ENCODE data around the gene DRD3.
A peak's percentile ranks its signal among the peaks of the same experiment; 100 is the strongest.

DRD3 gene

DNA sequence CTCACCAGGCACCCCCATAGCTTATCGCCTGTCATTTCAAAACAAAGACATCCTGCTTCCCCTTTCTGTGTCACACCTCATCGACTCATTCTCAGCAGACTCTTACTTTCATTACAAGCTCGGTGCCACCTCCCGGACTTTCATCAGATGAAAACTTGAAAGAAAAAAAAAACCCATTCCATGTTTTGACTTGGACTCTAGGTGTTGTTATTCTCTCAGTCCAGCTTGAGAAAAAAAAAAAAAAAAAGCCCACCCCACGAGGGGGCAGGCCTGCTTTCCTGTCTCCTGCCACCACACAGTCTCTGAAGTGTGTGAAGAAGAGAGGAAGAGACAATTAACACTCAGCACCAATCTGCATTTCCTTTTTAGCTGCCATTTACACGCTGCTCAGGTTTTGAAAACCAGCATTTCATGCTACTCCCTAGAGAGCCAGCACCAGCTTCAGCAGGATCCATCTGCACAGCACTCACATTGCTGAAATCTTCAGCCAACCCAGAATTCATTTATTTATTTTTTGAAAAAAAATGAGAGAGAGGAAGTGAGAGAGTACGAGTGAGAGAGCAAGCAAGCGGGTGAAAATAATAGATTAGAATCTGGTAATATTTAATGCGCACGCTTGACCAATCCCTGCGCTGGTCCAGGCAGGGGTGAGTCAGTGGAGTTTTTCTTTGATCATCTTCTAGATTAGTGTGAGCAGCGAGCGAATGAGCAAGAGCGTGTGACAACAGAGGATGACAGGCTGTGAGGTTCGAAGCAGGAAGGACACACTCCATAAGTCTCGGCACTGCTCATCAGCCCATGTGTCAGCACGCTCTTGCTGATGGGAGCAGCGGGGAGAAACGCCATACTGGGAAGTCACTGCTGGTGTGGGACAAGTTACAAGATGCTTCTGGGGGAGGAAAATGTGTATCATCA, 35.0 kb upstream of the DRD3 start:
- H3K4me1 Mint-ChIP-seq (ENCODE audit: low read depth) = peaks cover 20% of the 10 kb centered on the region
- no peaks in the 10 kb centered on the region for H3K27me3 Mint-ChIP-seq (ENCODE audit: low read depth)
- peaks cover 5% of the 10 kb centered on the region for H3K36me3 Mint-ChIP-seq (ENCODE audit: low read depth)
- no peaks in the 10 kb centered on the region for H3K9me3 Mint-ChIP-seq
- H3K27ac Mint-ChIP-seq = no peak overlapping the region
- peak; percentile 84 for DNase-seq (ENCODE audit: low spot score)
- no peak overlapping the region for H3K4me3 Mint-ChIP-seq

DNA sequence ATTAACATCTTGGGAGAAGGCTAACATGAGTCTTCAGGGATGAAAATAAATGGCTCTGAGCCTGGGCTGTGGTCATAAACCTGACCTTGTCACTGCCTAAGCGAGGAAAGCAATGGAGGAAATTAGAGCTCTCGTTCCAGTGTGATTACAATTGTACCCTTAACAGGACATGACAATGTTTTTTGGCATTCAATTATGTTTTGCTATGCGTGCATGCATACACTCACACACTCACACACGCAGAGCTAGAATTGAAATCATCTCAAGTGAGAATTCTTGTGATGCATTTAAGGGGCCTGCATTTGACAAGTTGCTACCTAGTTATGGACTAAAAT, 34.4 kb upstream of the DRD3 start:
- Mint-ChIP-seq H3K27me3 (ENCODE audit: low read depth) (no peaks in the 10 kb centered on the region), H3K9me3 (no peaks in the 10 kb centered on the region), H3K4me1 (ENCODE audit: low read depth) (peaks cover 17% of the 10 kb centered on the region), H3K4me3 (no peak overlapping the region), H3K36me3 (ENCODE audit: low read depth) (peaks cover 5% of the 10 kb centered on the region), H3K27ac (no peak overlapping the region)
- DNase-seq (ENCODE audit: low spot score) = no peak

DNA sequence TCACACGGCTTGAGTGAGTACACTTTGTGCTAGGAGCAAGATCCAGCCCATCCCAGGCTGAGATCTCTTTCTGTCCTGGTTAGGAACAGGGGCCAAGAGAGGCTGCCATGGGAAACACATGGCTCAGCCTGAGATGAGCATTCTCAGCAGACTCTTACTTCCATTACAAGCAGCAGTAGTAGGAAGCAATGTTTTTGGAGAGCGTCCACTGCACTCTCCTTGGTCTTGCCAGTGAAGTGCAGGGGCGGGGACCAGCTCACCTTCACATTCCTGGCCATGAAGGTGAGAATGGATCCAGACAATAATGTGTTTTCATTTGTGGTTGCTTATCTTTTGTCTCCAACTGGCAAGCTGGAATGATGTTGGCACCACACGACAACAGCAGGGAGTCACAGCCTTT, 33.8 kb upstream of the DRD3 start:
- Mint-ChIP-seq H3K27me3 (ENCODE audit: low read depth) (no peaks in the 10 kb centered on the region), H3K27ac (no peak overlapping the region), H3K4me1 (ENCODE audit: low read depth) (peaks cover 17% of the 10 kb centered on the region), H3K4me3 (no peak overlapping the region), H3K9me3 (no peaks in the 10 kb centered on the region), H3K36me3 (ENCODE audit: low read depth) (peaks cover 5% of the 10 kb centered on the region)
- no peak for DNase-seq (ENCODE audit: low spot score)

DNA sequence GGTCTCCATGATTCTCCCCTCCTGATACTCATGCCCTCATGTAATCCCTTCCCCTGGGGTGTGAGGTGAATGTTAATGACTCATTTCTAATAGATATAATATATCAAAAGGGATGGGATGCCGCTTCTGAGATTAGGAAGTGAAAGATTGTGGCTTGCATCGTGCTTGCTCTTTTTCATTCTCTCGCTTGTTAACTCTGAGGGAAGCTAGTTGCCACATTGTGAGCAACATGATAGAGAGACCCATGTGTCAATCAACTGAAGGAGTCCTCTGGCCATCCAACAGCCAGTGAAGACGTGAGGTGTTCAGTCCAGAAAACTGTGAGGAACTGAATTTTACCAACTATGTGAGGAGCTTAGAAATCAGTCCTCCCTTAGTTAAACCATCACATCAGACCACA, 28.9 kb upstream of the DRD3 start:
- Mint-ChIP-seq H3K27me3 (ENCODE audit: low read depth) (peaks cover 5% of the 10 kb centered on the region), H3K9me3 (no peaks in the 10 kb centered on the region), H3K27ac (no peak overlapping the region), H3K4me3 (no peak overlapping the region), H3K36me3 (ENCODE audit: low read depth) (no peaks in the 10 kb centered on the region), H3K4me1 (ENCODE audit: low read depth) (peaks cover 10% of the 10 kb centered on the region)
- no peak for DNase-seq (ENCODE audit: low spot score)

GRCh38 chr3:114206342-114206741, 27.5 kb upstream of the DRD3 start:
- peaks cover 5% of the 10 kb centered on the region for H3K27me3 Mint-ChIP-seq (ENCODE audit: low read depth)
- H3K9me3 Mint-ChIP-seq = no peaks in the 10 kb centered on the region
- no peak for DNase-seq (ENCODE audit: low spot score)
- H3K4me3 Mint-ChIP-seq = no peak overlapping the region
- no peak overlapping the region for H3K27ac Mint-ChIP-seq
- H3K4me1 Mint-ChIP-seq (ENCODE audit: low read depth) = no peaks in the 10 kb centered on the region
- H3K36me3 Mint-ChIP-seq (ENCODE audit: low read depth) = no peaks in the 10 kb centered on the region

DNA sequence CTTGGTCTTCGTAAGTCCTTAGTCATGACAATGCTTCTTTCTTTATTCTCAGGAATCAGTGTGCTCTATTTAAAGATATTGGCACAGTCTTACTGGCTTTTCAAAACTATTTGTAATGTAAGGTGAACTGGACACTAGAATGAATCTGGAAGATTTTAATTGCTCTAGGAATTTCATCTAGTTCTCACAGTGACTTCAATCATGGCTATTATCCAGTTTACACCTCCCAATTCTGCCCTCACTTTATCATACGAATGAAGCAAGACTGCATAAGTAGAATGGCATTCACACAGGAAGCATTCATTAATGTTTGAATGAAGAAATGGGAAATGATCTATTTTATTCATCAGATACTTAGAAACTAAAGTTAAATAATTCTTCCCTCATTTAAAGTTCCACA, 26.7 kb upstream of the DRD3 start:
- H3K27me3 Mint-ChIP-seq (ENCODE audit: low read depth) = peaks cover 5% of the 10 kb centered on the region
- H3K36me3 Mint-ChIP-seq (ENCODE audit: low read depth) = no peaks in the 10 kb centered on the region
- H3K27ac Mint-ChIP-seq = no peak overlapping the region
- H3K4me3 Mint-ChIP-seq = no peak overlapping the region
- H3K9me3 Mint-ChIP-seq = no peaks in the 10 kb centered on the region
- no peaks in the 10 kb centered on the region for H3K4me1 Mint-ChIP-seq (ENCODE audit: low read depth)
- DNase-seq (ENCODE audit: low spot score) = no peak

GRCh38 chr3:114194750-114195149, 15.9 kb upstream of the DRD3 start:
- Mint-ChIP-seq H3K36me3 (ENCODE audit: low read depth) (no peaks in the 10 kb centered on the region), H3K4me3 (no peak overlapping the region), H3K27ac (no peak overlapping the region)

GRCh38 chr3:114192136-114192535, 13.3 kb upstream of the DRD3 start:
- no peak for DNase-seq (ENCODE audit: low spot score)
- H3K36me3 Mint-ChIP-seq (ENCODE audit: low read depth) = no peaks in the 10 kb centered on the region
- H3K9me3 Mint-ChIP-seq = no peaks in the 10 kb centered on the region
- H3K27ac Mint-ChIP-seq = no peak overlapping the region
- no peak overlapping the region for H3K4me3 Mint-ChIP-seq
- H3K4me1 Mint-ChIP-seq (ENCODE audit: low read depth) = no peaks in the 10 kb centered on the region
- no peaks in the 10 kb centered on the region for H3K27me3 Mint-ChIP-seq (ENCODE audit: low read depth)

More at GRCh38 chr3:114194750-114195149, 15.9 kb upstream of the DRD3 start:
- Mint-ChIP-seq H3K9me3 (no peaks in the 10 kb centered on the region), H3K27me3 (ENCODE audit: low read depth) (no peaks in the 10 kb centered on the region), H3K4me1 (ENCODE audit: low read depth) (no peaks in the 10 kb centered on the region)
- DNase-seq (ENCODE audit: low spot score) = no peak

DNA sequence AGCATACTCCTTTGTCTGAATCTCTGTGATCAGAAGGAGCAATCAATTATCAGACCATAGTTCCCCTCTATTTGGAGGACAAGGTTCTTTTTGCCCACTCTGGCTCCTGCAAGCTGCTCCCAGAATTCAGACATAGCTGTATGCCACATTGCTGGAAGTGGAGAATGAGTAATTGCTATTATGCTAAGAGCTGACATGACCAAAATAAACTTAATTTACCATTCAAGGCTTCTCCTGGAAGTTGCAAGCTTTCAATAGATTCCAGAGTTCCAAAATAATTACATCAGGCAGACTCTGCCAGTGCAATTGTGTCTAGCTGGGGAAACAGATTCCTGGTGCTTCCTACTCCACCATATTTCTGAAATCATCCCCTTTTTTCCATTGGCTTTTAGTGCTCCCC, 7.6 kb upstream of the DRD3 start:
- Mint-ChIP-seq H3K27me3 (ENCODE audit: low read depth) (peaks cover 10% of the 10 kb centered on the region), H3K36me3 (ENCODE audit: low read depth) (no peaks in the 10 kb centered on the region), H3K27ac (no peak overlapping the region), H3K4me1 (ENCODE audit: low read depth) (no peaks in the 10 kb centered on the region), H3K4me3 (no peak overlapping the region), H3K9me3 (peaks cover 7% of the 10 kb centered on the region)
- DNase-seq (ENCODE audit: low spot score) = no peak

DNA sequence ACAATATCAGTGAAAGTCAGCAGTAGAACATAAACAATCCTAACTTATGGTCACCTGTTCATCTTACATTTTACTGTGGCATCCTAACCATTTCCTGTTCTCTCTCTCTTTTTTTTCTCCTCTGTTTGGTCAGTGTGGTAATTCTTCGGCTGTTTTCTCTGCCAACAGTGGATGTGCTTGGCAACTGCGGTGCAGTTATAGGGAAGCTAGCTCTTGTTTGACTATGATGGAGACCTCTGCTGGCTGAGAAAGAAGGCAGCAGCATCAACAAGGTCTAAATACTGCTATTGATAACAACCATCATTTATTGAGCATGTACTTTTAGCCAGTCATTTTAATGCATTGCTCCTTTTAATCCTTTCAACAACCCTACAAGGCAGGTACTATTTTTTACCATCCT, 723 bp upstream of the DRD3 start:
- H3K27ac Mint-ChIP-seq = no peak overlapping the region
- H3K4me3 Mint-ChIP-seq = no peak overlapping the region
- H3K27me3 Mint-ChIP-seq (ENCODE audit: low read depth) = peaks cover 12% of the 10 kb centered on the region
- no peaks in the 10 kb centered on the region for H3K36me3 Mint-ChIP-seq (ENCODE audit: low read depth)
- peaks cover 3% of the 10 kb centered on the region for H3K4me1 Mint-ChIP-seq (ENCODE audit: low read depth)
- H3K9me3 Mint-ChIP-seq = no peaks in the 10 kb centered on the region
- no peak for DNase-seq (ENCODE audit: low spot score)

DNA sequence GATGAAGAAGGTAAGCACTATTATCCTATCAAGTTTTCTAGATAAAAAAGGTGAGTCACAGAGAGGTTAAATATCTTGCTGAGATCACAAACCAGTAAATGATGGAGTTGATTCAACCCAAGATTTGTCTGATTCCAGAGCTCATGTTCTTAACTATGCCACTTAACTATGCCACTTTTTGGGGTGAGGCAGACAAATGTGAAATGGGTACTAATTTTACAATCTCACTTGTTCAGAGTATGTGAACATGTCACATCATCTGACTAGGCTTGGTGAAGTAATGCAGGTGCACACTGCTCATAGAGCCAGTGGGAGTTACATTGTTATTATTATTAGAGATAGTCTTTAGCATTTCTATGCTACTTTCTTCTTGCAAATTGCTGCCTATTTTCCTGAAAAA, 2.0 kb downstream of the DRD3 start:
- H3K4me3 Mint-ChIP-seq = no peak overlapping the region
- no peak overlapping the region for H3K27ac Mint-ChIP-seq
- peaks cover 5% of the 10 kb centered on the region for H3K4me1 Mint-ChIP-seq (ENCODE audit: low read depth)
- no peaks in the 10 kb centered on the region for H3K36me3 Mint-ChIP-seq (ENCODE audit: low read depth)
- DNase-seq (ENCODE audit: low spot score) = no peak
- H3K27me3 Mint-ChIP-seq (ENCODE audit: low read depth) = peaks cover 5% of the 10 kb centered on the region
- no peaks in the 10 kb centered on the region for H3K9me3 Mint-ChIP-seq

GRCh38 chr3:114176487-114176886, 2.4 kb downstream of the DRD3 start:
- H3K27me3 Mint-ChIP-seq (ENCODE audit: low read depth) = peaks cover 5% of the 10 kb centered on the region
- H3K36me3 Mint-ChIP-seq (ENCODE audit: low read depth) = no peaks in the 10 kb centered on the region
- DNase-seq (ENCODE audit: low spot score) = no peak
- H3K27ac Mint-ChIP-seq = no peak overlapping the region
- peaks cover 5% of the 10 kb centered on the region for H3K4me1 Mint-ChIP-seq (ENCODE audit: low read depth)
- H3K4me3 Mint-ChIP-seq = no peak overlapping the region
- no peaks in the 10 kb centered on the region for H3K9me3 Mint-ChIP-seq

- Mint-ChIP-seq H3K4me1 (ENCODE audit: low read depth) (peaks cover 5% of the 10 kb centered on the region), H3K4me3 (no peak overlapping the region), H3K27me3 (ENCODE audit: low read depth) (peaks cover 5% of the 10 kb centered on the region), H3K27ac (no peak overlapping the region), H3K9me3 (no peaks in the 10 kb centered on the region), H3K36me3 (ENCODE audit: low read depth) (no peaks in the 10 kb centered on the region)
- DNase-seq (ENCODE audit: low spot score) = no peak
Observed at GRCh38 chr3:114175204-114175987, 3.5 kb downstream of the DRD3 start.

DNA sequence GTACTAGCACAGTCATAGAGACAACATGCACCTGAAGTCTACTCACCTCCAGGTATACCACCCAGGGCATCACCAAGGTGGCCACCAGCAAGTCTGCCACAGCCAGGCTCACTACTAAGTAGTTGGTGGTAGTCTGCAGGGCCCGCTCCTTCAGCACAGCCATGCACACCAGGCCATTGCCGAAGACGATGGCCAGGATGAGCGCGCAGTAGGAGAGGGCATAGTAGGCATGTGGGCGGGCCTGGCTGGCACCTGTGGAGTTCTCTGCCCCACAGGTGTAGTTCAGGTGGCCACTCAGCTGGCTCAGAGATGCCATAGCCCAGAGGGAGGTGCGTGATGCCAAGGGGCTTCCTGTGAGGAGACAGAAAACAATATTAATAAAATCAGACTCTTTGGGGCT, 7.2 kb downstream of the DRD3 start:
- Mint-ChIP-seq H3K4me1 (ENCODE audit: low read depth) (peaks cover 3% of the 10 kb centered on the region), H3K36me3 (ENCODE audit: low read depth) (no peaks in the 10 kb centered on the region), H3K27ac (no peak overlapping the region), H3K4me3 (no peak overlapping the region), H3K27me3 (ENCODE audit: low read depth) (no peaks in the 10 kb centered on the region), H3K9me3 (no peaks in the 10 kb centered on the region)
- no peak for DNase-seq (ENCODE audit: low spot score)
